ENCODE measurements around the gene KCTD3. TPM values are rescaled to one million over a fixed set of nuclear protein-coding genes. Genes with fewer than 3 reads are reported as not detected.
A peak's percentile ranks its signal among the peaks of the same experiment; 100 is the strongest.

The KCTD3 gene
- total RNA-seq, 2 experiments from 2014 or later: 6.7 to 7.4 TPM

DNA sequence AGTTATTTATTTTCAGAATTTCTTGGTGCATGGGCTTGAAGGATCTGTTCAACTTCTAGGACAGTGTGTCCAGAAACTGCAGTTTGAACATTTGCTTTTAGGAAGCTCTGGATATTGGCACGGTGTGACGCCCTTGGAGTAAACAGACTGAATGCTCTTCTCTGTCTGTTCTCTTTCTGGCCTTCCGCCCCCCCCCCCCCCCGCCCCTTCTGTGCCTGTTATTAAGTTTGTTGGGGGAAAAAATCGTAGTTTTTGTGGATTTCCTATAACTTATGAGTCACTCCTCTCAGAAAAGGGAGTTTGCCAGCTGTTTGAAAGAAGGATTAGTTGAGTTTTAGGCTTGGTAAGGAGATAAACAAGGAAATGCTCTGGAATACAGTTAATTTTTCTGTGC, 1.2 kb downstream of the KCTD3 start:
- peak overlapping the region; percentile 80 for H3K4me3 Mint-ChIP-seq
- H3K9me3 Mint-ChIP-seq: no peaks in the 10 kb centered on the region
- POLR2A ChIA-PET: no interaction called here
- H3K36me3 Mint-ChIP-seq (ENCODE audit: low read depth): no peaks in the 10 kb centered on the region
- H3K27me3 Mint-ChIP-seq: peaks cover 4% of the 10 kb centered on the region
- H3K4me1 Mint-ChIP-seq: peaks cover 34% of the 10 kb centered on the region
- CTCF ChIA-PET: no interaction called here
- no peak for DNase-seq
- peak overlapping the region; percentile 88 for H3K27ac Mint-ChIP-seq

DNA sequence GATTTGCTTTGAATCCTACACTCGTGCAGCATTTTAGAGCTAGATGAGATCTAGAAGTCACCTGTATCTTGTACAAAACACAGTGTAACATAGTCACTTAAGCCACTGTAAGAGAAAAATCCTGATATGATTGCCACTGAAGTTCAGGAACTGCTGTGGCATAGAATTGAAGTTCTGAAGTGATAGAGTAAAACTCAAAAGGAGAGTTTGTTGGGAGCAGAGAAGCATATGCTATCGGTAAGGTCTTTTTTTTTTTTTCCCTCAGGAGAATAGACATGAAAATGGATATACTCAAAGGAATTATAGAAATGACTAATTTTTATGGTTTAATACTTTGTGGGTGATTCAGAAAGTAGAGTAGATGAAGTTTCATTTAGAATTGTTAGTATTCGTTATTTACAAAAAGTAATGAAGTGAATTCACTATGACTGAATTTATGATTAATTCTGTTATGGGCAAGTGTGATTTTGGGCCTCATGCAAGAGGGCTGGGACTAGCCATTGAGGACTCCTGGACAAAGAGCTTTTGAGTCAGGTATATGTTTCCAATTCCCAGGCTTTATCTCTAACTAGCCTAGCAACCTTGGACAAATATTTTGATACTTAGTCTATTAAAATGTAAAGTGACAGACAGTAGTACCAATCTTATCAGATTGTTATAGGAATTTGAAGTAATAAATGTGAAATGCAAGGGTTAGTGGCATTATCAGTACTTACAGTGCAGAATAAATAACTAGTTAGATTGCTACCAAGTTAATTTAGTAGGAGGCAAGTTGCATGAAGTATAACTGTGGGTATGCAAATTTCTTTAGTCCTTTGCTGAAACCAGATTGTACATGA, 3.1 kb downstream of the KCTD3 start:
- H3K27me3 Mint-ChIP-seq: peaks cover 4% of the 10 kb centered on the region
- no peaks in the 10 kb centered on the region for H3K9me3 Mint-ChIP-seq
- H3K4me1 Mint-ChIP-seq: peaks cover 34% of the 10 kb centered on the region
- POLR2A ChIA-PET: no interaction called here
- no peaks in the 10 kb centered on the region for H3K36me3 Mint-ChIP-seq (ENCODE audit: low read depth)
- CTCF ChIA-PET: no interaction called here
- H3K27ac Mint-ChIP-seq: no peak overlapping the region
- no peak for DNase-seq
- H3K4me3 Mint-ChIP-seq: no peak overlapping the region

DNA sequence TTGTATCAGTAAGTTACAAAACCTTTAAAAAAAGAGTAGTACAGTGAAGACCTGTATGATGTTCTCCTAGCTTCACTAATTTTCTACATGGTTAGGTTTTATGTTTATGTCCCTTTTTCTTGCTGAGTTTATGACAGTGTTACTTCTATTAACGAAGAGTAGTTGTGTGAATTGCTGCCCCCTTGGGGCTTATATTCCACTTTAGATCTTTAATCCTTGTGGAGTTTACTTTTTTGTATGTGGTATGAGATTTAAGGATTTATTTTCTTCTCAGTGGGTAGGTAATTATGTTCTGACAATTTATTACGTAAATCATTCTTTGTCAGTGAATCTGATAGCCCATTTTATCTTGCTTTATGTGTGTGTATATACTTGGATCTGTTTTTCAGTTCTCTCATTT, 14.8 kb downstream of the KCTD3 start:
- H3K27me3 Mint-ChIP-seq: no peaks in the 10 kb centered on the region
- H3K4me1 Mint-ChIP-seq: no peaks in the 10 kb centered on the region
- POLR2A ChIA-PET: no interaction called here

DNA sequence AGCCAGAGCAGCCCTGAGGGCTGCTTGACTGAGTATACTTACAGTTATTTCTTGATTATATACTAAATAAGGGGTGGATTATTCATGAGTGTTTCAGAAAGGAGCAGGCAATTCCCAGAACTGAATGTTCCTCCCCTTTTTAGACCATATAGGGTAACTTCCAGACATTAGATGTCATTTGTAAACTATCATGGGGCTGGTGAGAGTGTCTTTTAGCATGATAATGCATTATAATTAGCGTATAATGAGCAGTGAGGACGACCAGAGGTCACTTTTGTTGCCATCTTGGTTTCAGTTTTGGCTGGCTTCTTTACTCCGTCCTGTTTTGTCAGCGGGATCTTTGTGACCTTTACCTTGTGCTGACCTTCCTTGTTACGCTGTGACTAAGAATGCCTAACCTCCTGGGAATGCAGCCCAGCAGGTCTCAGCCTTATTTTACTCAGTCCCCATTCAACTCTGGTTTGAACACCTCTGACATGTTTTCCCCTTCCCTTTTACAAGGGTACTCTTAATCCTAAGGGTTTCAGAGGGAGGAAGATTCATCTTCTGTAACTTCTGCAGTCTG, 16.2 kb downstream of the KCTD3 start:
- no peak for DNase-seq
- no peaks in the 10 kb centered on the region for H3K4me1 Mint-ChIP-seq
- no peaks in the 10 kb centered on the region for H3K27me3 Mint-ChIP-seq
- H3K27ac Mint-ChIP-seq: no peak overlapping the region
- H3K9me3 Mint-ChIP-seq: peaks cover 4% of the 10 kb centered on the region
- CTCF ChIA-PET: no interaction called here
- H3K4me3 Mint-ChIP-seq: no peak overlapping the region
- peaks cover 22% of the 10 kb centered on the region for H3K36me3 Mint-ChIP-seq (ENCODE audit: low read depth)
- POLR2A ChIA-PET: no interaction called here

More for the DNA sequence above, 14.8 kb downstream of the KCTD3 start:
- no peak overlapping the region for H3K27ac Mint-ChIP-seq
- H3K9me3 Mint-ChIP-seq: peaks cover 4% of the 10 kb centered on the region
- H3K36me3 Mint-ChIP-seq (ENCODE audit: low read depth): peaks cover 22% of the 10 kb centered on the region
- H3K4me3 Mint-ChIP-seq: no peak overlapping the region
- no peak for DNase-seq
- CTCF ChIA-PET: no interaction called here

DNA sequence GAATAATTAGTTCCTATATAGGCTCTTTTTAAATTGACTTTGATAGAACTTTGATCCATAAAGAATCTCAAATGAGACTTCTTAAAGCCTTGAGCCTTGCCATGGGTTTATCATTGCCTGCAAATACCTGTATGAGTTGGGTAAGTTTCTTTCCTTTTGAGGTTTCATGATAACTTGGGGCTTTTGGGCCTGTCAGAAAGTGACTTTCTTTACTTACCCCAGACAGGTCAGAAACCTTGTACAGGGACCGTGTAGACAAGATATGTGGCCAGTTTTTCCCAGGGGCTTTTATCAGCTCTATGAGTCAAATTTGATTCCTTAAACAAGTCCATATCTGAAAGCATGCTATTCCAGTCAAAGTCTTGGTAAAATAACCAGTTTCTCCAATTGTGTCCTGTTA, 17.3 kb downstream of the KCTD3 start:
- POLR2A ChIA-PET: no interaction called here
- H3K4me3 Mint-ChIP-seq: no peak overlapping the region
- peaks cover 20% of the 10 kb centered on the region for H3K36me3 Mint-ChIP-seq (ENCODE audit: low read depth)
- no peaks in the 10 kb centered on the region for H3K4me1 Mint-ChIP-seq
- DNase-seq: no peak
- peaks cover 4% of the 10 kb centered on the region for H3K9me3 Mint-ChIP-seq
- no peak overlapping the region for H3K27ac Mint-ChIP-seq
- no peaks in the 10 kb centered on the region for H3K27me3 Mint-ChIP-seq
- CTCF ChIA-PET: no interaction called here

DNA sequence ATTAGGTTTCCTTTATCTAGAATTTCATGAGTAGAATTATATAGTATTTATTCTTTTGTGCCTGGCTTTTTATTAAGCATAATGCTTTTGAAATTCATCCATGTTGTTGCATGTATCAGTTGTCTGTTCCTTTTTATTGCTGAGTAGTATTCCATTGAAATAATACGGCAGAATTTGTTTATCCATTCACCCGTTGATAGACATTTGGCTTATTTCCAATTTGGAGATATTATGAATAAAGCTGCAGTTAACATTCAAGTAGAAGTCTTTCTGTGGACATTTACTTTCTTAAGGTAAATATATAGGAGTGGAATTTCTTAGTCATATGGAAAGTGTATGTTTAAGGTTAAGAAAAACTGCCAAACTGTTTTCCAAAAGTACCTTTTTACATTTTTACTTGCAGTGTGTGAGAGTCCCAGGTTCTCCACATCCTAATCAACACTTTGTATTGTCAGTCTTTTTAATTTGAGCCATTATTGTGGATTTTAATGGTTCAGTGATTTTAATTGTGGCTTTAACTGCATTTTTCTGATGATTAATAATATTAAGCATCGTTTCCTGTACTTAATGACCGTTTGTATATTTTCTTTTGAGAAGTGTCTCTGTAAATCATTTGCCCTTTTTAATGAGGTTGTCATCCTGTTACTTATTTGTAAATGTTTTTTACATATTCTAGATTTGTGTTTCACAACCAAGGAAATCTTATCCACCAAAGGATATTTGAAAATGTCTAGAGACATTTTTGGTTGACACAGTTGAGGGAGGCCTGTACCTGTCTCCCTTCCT, 22.7 kb downstream of the KCTD3 start:
- H3K4me3 Mint-ChIP-seq: no peak overlapping the region
- POLR2A ChIA-PET: no interaction called here
- peaks cover 12% of the 10 kb centered on the region for H3K36me3 Mint-ChIP-seq (ENCODE audit: low read depth)
- H3K27ac Mint-ChIP-seq: no peak overlapping the region
- no peaks in the 10 kb centered on the region for H3K27me3 Mint-ChIP-seq
- H3K9me3 Mint-ChIP-seq: peaks cover 3% of the 10 kb centered on the region
- peaks cover 10% of the 10 kb centered on the region for H3K4me1 Mint-ChIP-seq
- CTCF ChIA-PET: no interaction called here
- DNase-seq: no peak

DNA sequence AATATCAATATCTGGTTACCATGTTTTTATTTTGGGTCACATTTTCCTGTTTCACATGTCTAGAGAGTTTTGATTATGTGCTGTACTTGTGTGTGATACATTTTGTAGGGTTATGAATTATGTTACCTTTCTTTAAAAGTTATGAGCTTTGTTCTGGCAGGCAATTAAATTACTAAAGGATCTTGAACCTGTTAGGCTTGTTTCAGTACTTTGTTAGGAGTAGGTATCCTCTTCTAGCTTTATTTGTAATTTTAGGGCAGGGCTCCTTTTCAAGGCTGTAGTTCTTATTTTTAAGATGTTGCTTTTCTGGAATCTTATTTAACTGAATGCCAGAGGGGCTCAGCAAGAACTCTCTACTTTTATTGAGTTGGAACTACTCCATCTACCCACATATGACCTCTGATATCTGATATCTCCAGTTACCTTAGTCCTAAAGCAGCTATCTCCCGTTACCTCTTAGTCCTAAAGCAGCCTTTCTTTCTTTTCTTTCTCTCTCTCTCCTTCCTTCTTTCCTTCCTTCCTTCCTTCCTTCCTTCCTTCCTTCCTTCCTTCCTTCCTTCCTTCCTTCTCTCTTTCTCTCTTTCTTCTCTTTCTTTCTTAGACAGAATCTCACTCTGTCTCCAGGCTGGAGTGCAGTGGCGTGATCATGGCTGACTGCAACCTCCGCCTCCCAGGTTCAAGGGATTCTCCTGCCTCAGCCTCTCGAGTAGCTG, 23.8 kb downstream of the KCTD3 start:
- ChIA-PET CTCF (no interaction called here), POLR2A (no interaction called here)
- no peak for DNase-seq
- H3K9me3 Mint-ChIP-seq: no peaks in the 10 kb centered on the region
- H3K27ac Mint-ChIP-seq: no peak overlapping the region
- peaks cover 10% of the 10 kb centered on the region for H3K4me1 Mint-ChIP-seq
- H3K27me3 Mint-ChIP-seq: no peaks in the 10 kb centered on the region
- H3K36me3 Mint-ChIP-seq (ENCODE audit: low read depth): peaks cover 9% of the 10 kb centered on the region
- no peak overlapping the region for H3K4me3 Mint-ChIP-seq

DNA sequence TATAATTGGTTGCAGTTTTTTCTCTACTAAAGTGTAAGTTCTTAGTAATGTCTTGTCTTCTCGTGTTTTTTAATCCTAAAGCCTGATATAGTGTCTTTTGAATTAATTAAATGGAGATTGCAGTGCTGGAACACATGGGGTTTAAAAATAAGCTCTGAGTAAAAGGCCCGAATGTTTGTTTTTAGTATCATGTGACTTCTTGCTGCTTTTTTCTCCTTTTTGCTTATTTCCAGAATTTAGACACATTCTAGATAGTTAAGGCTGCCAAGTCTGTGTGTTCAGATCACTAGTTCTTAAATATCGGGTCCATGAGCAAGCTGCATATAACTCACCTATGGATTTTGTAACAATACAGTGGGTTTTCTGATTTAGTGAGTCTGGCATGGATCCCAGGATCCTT, 27.5 kb downstream of the KCTD3 start:
- H3K4me3 Mint-ChIP-seq: no peak overlapping the region
- ChIA-PET CTCF (interaction anchor here (1.0 kb wide), 1 partner anchor 9 kb away, joined by 5 read pairs; no protein-coding TSS in a partner anchor), POLR2A (no interaction called here)
- no peaks in the 10 kb centered on the region for H3K27me3 Mint-ChIP-seq
- H3K36me3 Mint-ChIP-seq (ENCODE audit: low read depth): peaks cover 8% of the 10 kb centered on the region
- DNase-seq: no peak
- H3K9me3 Mint-ChIP-seq: no peaks in the 10 kb centered on the region
- no peak overlapping the region for H3K27ac Mint-ChIP-seq
- H3K4me1 Mint-ChIP-seq: peaks cover 10% of the 10 kb centered on the region

DNA sequence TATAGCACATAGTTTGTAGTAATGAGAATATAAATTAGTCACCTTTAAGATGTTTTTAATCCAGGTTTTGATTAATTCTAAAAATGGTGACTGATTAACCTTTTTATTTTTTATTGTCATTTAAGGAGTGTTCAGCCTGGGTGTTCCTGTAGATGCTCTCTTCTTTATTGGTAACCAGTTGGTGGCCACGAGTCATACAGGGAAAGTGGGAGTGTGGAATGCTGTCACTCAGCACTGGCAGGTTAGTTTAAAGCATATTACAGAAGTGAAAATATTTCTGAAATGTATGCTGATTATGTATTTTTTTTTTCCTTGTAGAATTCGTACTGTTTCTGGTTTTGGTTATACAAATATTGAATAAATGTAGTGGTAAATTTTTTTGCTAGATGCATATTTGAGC, 28.1 kb downstream of the KCTD3 start:
- ChIA-PET POLR2A (no interaction called here), CTCF (no interaction called here)
- peaks cover 8% of the 10 kb centered on the region for H3K36me3 Mint-ChIP-seq (ENCODE audit: low read depth)
- DNase-seq: no peak
- H3K4me3 Mint-ChIP-seq: no peak overlapping the region
- H3K9me3 Mint-ChIP-seq: no peaks in the 10 kb centered on the region
- H3K27me3 Mint-ChIP-seq: no peaks in the 10 kb centered on the region
- H3K27ac Mint-ChIP-seq: no peak overlapping the region
- H3K4me1 Mint-ChIP-seq: peaks cover 10% of the 10 kb centered on the region

DNA sequence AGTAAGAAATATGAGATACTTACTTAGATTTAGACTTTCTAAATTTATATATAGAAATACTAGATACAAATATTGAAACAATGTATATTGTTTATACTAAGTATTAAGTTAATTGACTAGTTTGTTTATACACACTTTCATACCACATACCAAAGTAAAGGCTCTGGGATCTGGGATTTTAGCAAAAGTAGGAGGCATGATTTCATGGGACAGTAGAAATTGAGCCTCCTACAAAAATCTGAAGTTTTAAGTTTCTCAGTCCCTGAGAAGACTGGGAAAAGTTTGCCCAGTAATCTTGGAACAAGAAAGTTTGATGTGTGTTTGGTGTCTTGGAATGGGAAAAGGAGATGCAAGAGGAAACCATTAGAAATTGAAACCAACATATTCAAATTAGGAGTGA, 30.9 kb downstream of the KCTD3 start:
- H3K27me3 Mint-ChIP-seq: no peaks in the 10 kb centered on the region
- no peak overlapping the region for H3K4me3 Mint-ChIP-seq
- H3K4me1 Mint-ChIP-seq: peaks cover 5% of the 10 kb centered on the region
- H3K9me3 Mint-ChIP-seq: no peaks in the 10 kb centered on the region
- H3K36me3 Mint-ChIP-seq (ENCODE audit: low read depth): peaks cover 5% of the 10 kb centered on the region
- no peak for DNase-seq
- no peak overlapping the region for H3K27ac Mint-ChIP-seq
- ChIA-PET POLR2A (no interaction called here), CTCF (no interaction called here)

DNA sequence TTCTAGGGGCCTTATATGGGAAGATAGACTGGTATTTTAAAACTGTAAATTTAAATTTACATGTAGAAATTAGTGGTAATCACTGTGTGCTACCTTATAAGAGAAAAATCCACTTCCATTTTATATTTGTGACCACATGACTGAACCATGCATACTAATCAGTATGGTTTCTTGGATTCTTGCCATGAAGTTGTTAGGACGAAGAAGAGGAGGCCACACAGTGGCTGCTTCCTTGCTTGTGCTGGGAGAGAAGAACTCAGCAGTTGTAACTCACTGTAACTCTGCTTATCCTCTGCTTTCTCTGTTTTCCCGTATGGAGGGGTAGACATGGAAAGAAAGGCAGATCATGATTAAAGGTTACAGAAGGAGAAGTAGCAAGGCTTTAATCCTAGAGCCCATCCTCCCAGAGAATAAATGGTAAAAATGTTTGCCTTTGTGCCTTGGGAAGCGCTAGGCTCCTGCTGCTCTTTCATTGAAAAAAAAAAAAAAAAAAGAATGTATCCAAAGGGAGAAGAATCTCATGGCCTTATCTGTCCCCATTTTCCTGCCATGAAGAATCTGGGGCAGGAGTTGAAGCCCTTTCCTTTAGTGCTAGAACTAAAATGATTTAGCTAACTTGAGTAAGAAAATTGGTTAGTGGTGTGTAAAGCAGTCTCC, 32.4 kb downstream of the KCTD3 start:
- CTCF ChIA-PET: interaction anchor here (0.6 kb wide), 1 partner anchor 54 kb away, joined by 3 read pairs; no protein-coding TSS in a partner anchor
- H3K4me3 Mint-ChIP-seq: no peak overlapping the region
- no peak for DNase-seq
- H3K27ac Mint-ChIP-seq: no peak overlapping the region
- no peaks in the 10 kb centered on the region for H3K27me3 Mint-ChIP-seq
- POLR2A ChIA-PET: no interaction called here
- H3K36me3 Mint-ChIP-seq (ENCODE audit: low read depth): peaks cover 5% of the 10 kb centered on the region
- H3K4me1 Mint-ChIP-seq: no peaks in the 10 kb centered on the region
- H3K9me3 Mint-ChIP-seq: no peaks in the 10 kb centered on the region

DNA sequence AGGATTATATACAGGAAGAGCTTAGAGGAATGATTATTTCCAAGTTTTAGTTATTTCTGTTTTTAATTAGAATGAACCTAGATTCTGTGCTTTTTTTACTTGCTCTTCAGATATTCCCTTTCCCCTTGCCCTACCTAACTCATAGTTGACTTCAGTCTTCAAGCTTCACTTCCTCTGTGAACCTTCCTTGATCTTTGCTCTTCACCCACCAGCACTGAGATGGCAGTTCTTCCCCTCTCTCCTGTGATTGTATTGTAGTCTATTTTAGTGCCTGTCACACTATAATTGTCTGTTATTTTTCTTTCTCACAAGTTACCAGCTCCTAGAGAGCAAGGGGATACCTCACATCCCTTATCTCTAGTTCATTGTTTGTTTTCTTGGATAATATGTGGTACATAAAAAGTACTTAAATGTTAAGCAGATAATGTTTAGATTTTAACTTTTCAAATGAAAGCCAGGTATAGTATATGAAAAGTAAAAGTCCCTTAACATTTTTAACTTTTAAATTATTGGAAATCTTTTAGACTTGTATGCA, 33.2 kb downstream of the KCTD3 start:
- no peak for DNase-seq
- H3K36me3 Mint-ChIP-seq (ENCODE audit: low read depth): peaks cover 5% of the 10 kb centered on the region
- no peaks in the 10 kb centered on the region for H3K27me3 Mint-ChIP-seq
- H3K27ac Mint-ChIP-seq: no peak overlapping the region
- H3K4me3 Mint-ChIP-seq: no peak overlapping the region
- POLR2A ChIA-PET: interaction anchor here (0.6 kb wide), 1 partner anchor 14 kb away, joined by 4 read pairs; no protein-coding TSS in a partner anchor
- H3K9me3 Mint-ChIP-seq: no peaks in the 10 kb centered on the region
- no peaks in the 10 kb centered on the region for H3K4me1 Mint-ChIP-seq
- CTCF ChIA-PET: interaction anchor here (0.6 to 1.0 kb wide), 2 partner anchors 55 to 108 kb away, joined by 3 read pairs; no protein-coding TSS in a partner anchor
